Measurements from ENCODE around the gene ITSN1.

GRCh38 chr21:33849834-33850233 is 207.5 kb downstream of the ITSN1 start:
- TF ChIP-seq ATF3 (IDR thresholded peaks at IDR 0.05) = no peak
- TF ChIP-seq CTCF (IDR thresholded peaks at IDR 0.05; ENCODE audit: low read depth, low read length, missing input control) = no peak
- TF ChIP-seq, protein P1, sequence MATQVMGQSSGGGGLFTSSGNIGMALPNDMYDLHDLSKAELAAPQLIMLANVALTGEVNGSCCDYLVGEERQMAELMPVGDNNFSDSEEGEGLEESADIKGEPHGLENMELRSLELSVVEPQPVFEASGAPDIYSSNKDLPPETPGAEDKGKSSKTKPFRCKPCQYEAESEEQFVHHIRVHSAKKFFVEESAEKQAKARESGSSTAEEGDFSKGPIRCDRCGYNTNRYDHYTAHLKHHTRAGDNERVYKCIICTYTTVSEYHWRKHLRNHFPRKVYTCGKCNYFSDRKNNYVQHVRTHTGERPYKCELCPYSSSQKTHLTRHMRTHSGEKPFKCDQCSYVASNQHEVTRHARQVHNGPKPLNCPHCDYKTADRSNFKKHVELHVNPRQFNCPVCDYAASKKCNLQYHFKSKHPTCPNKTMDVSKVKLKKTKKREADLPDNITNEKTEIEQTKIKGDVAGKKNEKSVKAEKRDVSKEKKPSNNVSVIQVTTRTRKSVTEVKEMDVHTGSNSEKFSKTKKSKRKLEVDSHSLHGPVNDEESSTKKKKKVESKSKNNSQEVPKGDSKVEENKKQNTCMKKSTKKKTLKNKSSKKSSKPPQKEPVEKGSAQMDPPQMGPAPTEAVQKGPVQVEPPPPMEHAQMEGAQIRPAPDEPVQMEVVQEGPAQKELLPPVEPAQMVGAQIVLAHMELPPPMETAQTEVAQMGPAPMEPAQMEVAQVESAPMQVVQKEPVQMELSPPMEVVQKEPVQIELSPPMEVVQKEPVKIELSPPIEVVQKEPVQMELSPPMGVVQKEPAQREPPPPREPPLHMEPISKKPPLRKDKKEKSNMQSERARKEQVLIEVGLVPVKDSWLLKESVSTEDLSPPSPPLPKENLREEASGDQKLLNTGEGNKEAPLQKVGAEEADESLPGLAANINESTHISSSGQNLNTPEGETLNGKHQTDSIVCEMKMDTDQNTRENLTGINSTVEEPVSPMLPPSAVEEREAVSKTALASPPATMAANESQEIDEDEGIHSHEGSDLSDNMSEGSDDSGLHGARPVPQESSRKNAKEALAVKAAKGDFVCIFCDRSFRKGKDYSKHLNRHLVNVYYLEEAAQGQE (IDR thresholded peaks at IDR 0.05) = no peak
- TF ChIP-seq EGR1 (IDR thresholded peaks at IDR 0.05; ENCODE audit: low read depth in 2 of 2) = no peak
- no peak for TF ChIP-seq YY1 (IDR thresholded peaks at IDR 0.05)
- TF ChIP-seq JUND (IDR thresholded peaks at IDR 0.05) = no peak
- TF ChIP-seq RXRA (IDR thresholded peaks at IDR 0.05) = no peak
- no peak for TF ChIP-seq SP1 (IDR thresholded peaks at IDR 0.05)
- TF ChIP-seq, protein P2, sequence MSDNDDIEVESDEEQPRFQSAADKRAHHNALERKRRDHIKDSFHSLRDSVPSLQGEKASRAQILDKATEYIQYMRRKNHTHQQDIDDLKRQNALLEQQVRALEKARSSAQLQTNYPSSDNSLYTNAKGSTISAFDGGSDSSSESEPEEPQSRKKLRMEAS (IDR thresholded peaks at IDR 0.05) = no peak
- TF ChIP-seq, protein P3, sequence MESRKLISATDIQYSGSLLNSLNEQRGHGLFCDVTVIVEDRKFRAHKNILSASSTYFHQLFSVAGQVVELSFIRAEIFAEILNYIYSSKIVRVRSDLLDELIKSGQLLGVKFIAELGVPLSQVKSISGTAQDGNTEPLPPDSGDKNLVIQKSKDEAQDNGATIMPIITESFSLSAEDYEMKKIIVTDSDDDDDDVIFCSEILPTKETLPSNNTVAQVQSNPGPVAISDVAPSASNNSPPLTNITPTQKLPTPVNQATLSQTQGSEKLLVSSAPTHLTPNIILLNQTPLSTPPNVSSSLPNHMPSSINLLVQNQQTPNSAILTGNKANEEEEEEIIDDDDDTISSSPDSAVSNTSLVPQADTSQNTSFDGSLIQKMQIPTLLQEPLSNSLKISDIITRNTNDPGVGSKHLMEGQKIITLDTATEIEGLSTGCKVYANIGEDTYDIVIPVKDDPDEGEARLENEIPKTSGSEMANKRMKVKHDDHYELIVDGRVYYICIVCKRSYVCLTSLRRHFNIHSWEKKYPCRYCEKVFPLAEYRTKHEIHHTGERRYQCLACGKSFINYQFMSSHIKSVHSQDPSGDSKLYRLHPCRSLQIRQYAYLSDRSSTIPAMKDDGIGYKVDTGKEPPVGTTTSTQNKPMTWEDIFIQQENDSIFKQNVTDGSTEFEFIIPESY (IDR thresholded peaks at IDR 0.05) = no peak
- TF ChIP-seq NR2F2 (IDR thresholded peaks at IDR 0.05) = no peak
- TF ChIP-seq TAF1 (conservative IDR thresholded peaks at IDR 0.05) = no peak
- TF ChIP-seq RAD21 (IDR thresholded peaks at IDR 0.05) = no peak
- TF ChIP-seq GABPA (IDR thresholded peaks at IDR 0.05 in 1 of 2, conservative IDR thresholded peaks at IDR 0.05 in 1 of 2) = no peak

Measured in liver (tissue), 3 donors.